HG03097 (cell line): ENCODE measurements around the gene TRIM71.
"Not testable (repeated sequence)": the region's sequence is repeated elsewhere in the genome, so short reads cannot be mapped to it uniquely, and the experiment has no call there.

ENCODE experiments used
- ATAC-seq: cut with Tn5 transposase; IDR thresholded peaks from one replicate; pipeline ENCODE4 v1.9.1; 2021; ENCODE audit not compliant: unreplicated experiment, low FRiP score

Gene TRIM71

DNA sequence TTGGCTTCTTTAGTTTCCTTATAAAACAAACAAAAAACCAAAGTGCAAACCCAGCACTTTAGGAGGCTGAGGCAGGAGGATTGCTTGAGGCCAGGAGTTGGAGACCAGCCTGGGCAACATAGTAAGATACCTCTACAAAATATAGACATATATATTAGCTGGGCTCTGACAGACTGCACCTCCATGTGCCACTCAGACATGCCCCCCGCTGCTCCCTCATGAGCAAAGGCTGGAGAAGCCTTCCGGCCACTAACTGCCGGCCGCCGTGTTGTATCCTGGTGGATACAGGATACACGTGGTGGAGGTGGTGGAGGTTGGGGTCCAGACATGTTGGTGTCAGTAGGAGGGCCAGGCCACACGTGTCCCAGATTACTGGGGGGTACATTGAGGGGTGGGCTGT, 104.3 kb downstream of the TRIM71 start:
- ATAC-seq: no peak

DNA sequence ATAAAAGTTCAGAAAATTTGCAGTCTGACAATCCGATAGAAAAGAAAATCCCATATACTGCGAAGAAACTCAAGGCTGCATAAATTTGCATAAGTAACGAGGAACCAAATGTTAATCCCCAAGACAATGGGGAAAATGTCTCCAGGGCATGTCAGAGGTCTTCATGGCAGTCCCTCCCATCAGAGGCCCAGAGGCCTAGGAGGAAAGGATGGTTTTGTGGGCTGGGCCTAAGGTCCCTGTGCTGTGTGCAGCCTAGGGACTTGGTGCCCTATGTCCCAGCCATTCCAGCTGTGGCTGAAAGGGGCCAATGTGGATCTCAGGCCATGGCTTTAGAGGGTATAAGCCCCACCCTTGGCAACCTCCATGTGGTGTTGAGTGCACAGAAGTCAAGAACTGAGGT, 112.4 kb downstream of the TRIM71 start:
- no peak for ATAC-seq

DNA sequence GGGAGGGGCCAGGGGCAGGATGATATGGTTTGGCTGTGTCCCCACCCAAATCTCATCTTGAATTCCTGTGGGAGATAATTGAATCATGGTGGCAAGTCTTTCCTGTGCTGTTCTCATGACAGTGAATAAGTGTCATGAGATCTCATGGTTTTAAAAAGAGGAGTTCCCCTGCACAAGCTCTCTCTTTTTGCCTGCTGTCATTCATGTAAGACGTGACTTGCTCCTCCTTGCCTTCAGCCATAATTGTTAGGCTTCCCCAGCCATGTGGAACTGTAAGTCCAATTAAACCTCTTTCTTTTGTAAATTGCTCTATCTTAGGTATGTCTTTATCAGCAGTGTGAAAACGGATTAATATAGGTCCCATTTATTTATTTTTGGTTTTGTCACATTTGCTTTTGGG, 113.5 kb downstream of the TRIM71 start:
- not testable (repeated sequence) for ATAC-seq

DNA sequence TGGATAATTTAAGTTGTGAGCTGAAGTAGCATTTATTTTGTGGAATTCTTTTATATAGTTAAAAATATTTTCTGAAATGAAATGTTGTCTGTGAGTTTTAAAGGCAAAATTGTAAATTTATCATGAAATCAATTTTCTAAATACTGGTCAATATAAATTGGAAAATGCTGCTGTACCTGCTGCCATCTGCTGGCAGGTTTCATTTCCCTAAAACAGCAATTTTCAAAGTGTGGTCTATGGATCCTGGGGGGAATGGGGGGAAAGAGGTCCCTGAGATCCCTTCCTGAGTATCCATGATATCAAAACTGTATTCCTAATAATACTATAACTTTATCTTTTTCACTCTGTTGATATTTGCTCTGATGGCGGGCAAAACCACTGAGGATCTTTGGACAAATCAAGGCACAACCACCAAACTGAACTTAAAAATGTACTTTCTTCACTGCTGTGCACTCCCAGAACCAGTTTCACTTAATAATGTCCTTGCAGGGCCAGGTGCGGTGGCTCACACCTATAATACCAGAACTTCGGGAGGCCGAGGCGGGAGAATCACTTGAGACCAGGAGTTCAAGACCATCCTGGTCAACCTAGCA, 116.4 kb downstream of the TRIM71 start:
- ATAC-seq: no peak

DNA sequence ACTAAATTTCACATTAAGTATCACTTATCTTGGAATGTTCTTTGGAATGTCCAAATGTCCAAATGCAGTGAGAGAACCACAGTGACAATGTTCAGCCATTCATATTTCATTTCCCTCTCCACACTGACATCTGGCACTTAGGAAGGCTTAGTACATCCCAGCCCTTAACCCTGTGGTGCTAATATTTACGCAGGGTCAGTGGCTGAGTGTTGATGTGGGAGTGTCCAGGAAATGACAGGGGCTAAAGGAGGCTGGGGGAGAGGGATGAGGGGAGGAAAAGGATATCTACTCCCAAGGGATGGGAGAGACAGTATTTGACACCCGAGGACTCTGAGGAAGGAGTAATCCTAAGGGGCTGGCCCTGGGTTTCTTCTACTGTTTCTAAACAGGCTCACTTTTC, 119.5 kb downstream of the TRIM71 start:
- no peak for ATAC-seq

DNA sequence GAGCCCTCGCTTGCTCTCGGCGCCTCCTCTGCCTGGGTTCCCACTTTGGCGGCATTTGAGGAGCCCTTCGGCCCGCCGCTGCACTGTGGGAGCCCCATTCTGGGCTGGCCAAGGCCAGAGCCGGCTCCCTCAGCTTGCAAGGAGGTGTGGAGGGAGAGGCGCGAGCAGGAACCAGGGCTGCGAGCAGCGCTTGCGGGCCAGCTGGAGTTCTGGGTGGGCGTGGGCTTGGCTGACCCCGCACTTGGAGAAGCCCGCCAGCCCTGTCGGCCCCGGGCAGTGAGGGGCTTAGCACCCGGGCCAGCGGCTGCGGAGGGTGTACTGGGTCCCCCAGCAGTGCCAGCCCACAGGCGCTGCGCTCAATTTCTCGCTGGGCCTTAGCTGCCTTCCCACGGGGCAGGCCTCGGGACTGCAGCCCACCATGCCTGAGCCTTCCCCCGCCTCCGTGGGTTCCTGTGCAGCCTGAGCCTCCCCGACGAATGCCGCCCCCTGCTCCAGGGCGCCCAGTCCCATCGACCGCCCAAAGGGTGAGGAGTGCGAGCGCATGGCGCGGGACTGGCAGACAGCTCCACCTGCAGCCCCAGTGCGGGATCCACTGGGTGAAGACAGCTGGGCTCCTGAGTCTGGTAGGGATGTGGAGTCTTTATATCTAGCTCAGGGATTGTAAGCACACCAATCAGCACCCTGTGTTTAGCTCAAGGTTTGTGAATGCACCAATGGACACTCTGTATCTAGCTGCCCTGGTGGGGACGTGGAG, 121.9 kb downstream of the TRIM71 start:
- not testable (repeated sequence) for ATAC-seq

DNA sequence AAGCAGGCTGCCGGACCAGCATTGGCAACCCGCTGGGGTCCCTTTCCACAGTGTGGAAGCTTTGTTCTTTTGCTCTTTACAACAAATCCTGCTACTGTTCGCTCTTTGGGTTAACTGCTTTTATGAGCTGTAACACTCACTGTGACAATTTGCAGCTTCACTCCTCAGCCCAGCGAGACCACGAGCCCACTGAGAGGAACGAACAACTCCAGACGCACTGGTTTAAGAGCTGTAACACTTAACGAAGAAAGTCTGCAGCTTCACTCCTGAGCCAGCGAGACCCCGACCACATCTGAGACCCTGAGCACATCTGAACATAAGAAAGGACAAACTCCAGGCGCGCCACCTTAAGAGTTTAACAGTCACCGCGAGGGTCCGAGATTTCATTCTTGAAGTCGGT, 122.9 kb downstream of the TRIM71 start:
- no peak for ATAC-seq

DNA sequence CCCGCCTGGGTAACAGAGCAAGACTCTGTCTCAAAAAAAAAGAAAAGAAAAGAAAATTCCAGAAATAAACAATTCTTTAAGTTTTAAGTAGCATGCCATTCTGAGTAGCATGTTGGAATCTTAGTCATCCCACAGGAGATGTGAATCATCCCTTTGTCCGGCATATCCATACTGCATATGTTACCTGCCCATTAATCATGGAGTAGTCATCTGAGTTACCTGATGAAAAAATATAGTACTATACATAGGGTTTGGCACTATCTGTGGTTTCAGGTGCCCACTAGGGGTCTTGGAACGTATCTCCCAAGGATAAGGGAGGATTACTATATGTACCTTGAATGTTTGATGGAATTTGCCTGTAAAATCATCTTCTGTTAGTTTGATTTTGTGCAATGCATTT, 127.3 kb downstream of the TRIM71 start:
- ATAC-seq: no peak

DNA sequence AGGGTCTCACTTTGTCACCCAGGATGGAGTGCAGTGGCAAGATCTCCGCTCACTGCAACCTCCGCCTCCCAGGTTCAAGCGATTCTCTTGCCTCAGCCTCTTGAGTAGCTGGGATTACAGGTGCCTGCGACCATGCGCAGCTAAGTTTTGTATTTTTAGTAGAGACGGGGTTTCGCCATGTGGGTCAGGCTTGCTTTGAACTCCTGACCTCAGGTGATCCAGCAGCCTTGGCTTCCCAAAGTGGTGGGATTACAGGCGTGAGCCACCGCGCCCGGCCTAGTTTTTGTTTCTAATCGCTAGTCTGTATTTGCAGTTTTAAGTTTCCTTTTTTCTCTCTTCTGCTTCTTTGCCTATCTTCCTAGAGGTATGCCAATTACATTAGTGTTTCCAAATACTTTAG, 127.8 kb downstream of the TRIM71 start:
- not testable (repeated sequence) for ATAC-seq

DNA sequence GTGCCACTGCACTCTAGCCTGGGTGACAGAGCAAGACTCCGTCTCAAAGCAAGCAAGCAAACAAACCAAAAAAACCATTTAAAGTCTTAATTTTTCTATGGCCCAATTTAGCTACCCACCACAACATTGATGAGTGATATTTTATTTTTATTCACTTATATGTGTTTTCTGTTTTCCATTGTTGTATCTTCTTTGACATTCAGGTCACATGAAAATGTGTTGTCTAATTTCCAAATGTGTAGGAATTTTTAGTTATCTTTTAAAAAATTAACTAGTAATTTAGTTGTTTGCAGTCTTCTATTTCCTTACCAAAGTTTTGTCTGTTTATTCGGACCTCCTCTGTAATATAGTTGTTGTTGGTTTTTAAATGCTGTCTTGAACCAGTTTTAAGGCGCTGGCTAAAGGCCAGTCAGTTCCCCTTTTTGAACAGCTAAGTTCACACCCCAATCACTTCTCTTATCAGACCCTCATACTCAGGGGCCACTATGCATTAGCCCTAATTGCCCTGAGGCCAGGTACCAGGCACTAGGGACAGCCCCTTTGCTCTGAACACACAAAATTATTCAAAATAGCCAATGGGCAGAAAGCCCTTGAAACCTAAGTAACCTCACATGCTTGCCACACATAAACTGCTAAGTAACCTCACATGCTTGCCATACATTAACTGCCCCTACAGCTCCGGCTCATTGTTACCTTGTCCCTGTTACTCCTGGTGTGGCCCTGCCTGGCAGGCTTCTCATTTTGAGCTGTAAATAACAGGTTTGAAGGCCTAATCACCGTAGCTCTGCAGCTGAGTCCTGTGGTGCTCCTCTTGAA, 129.4 kb downstream of the TRIM71 start:
- no peak for ATAC-seq
